HG02884 (cell line): Measurements from ENCODE around the gene AFAP1L1.
A peak's percentile ranks its signal among the peaks of the same experiment; 100 is the strongest.

Experiments used
- ATAC-seq: cut with Tn5 transposase; IDR thresholded peaks from one replicate; pipeline ENCODE4 v1.9.1; 2021; ENCODE audit warnings: mild to moderate bottlenecking, moderate library complexity; ENCODE audit not compliant: unreplicated experiment

Gene AFAP1L1

DNA sequence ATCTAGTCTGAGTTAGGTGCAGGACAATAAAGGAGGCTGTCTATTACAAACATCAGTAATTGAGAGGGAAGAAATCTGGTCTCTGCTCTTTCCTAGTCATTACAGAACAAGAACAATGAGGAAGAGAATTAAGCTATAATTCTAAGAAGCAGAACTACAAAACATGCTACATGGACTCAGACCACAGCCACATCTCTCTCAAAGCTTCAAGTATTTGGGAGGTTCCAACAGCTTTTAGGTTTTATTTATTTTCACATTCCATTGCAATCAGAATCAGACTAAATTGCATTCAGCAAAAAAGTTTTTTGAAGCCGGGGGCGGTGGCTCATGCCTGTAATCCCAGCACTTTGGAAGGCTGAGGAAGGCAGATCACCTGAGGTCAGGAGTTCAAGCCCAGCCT, 72.5 kb downstream of the AFAP1L1 start:
- no peak for ATAC-seq

DNA sequence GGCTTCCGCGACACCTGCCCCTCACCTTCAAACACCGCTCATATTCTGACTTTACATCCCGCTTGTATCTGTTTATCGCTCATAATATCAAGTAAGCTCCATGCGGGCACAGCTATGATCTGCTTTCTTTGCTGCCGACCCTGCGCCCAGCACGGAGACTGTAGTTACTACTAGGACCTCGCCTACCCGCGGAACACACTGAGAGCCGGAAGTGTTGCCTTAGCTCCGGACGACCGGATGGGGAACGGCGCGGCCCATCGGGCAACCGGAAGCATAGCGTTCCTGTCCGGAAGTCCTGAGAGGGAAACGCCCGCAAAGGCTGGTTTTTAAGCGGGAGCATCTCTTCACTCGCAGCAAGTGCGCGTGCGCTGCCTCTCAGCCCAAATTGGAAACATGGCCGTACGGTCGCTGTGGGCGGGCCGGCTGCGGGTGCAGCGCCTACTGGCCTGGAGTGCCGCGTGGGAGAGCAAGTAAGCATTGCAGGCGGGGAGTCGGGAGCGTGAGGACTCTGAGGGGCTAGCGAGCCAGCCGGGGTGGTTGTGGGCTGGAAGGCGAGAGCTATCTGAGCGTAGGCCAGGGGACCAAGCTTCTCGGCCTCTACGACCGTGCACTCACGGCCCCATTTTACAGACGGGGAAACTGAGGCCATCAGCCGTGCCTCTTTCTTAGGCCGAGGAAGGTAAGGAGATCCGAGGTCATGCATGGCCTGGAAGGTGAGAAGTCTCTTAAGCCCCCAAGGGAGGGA, 73.7 kb downstream of the AFAP1L1 start, which contains the start of gene GRPEL2:
GRPEL2 (plus strand) TSS at position 353 of the 745 bp plus-strand sequence; CDS start at position 394, 41 bp downstream.
- peak; percentile 97 for ATAC-seq

- ATAC-seq = no peak
These were observed 74.2 kb downstream of the AFAP1L1 start for GRCh38 chr5:149345892-149346222.

- no peak for ATAC-seq
These were observed 76.9 kb downstream of the AFAP1L1 start for GRCh38 chr5:149348518-149348917.

GRCh38 chr5:149349382-149349781, 77.7 kb downstream of the AFAP1L1 start:
- ATAC-seq = no peak

DNA sequence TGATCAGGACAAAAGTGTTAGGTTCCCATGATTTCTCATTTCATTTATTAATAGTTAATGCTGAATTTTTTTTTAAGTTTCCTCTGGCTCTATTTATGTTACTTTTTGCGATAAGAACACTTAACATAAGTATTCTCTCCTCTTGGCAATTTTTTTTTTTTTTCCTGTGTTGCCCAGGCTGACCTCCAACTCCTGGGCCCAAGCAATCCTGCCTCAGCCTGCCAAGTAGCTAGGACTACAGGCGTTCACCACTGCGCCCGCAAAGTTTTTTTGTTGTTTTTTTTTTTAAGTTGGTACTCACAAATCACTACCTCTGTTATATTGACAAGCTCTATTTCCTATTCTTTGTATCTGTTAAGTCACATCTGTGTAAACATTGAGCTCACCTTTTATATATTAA, 80.5 kb downstream of the AFAP1L1 start:
- ATAC-seq = no peak

DNA sequence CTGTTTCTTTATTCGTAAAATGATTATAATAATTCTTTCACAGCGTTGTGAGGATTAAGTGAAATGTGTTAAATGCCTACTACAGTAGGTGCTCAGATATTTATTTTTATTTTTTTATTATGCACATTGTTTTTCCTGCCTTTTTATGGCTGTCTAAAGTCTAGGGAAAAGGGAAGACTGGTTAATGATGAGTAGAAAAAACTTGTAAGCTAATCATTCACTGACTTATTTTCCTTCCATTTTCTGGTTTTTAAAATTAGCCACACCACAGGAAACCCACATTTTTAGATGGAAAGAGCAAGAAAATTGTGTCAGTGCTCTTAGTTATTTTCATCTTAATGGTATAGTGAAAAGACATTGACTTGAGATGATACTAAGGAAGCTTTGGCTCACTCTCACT, 82.3 kb downstream of the AFAP1L1 start:
- no peak for ATAC-seq

GRCh38 chr5:149355688-149356087, 84.0 kb downstream of the AFAP1L1 start:
- ATAC-seq = no peak

DNA sequence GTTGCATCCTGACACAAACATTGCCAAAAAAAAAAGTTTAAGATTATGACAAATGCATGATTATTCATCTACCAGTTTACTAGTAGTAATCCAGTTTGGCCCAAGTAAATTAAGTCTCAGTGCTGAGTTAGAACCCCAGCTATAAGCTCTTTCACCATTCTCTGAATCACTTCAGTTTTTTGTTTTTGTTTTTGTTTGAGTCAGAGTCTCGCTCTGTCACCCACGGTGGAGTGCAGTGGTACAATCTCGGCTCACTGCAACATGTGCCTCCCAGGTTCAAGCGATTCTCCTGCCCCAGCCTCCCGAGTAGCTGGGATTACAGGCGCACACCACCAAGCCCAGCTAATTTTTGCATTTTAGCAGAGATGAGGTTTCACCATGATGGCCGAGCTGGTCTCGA, 84.7 kb downstream of the AFAP1L1 start:
- ATAC-seq = no peak

GRCh38 chr5:149357370-149358293, 86.0 kb downstream of the AFAP1L1 start, which contains the start of gene PCYOX1L:
TSS of gene PCYOX1L (plus strand) at chr5:149358046. CDS start at chr5:149358069, 23 bp downstream.
- ATAC-seq = peak; percentile 99

GRCh38 chr5:149358294-149358651, 86.6 kb downstream of the AFAP1L1 start:
- ATAC-seq = peak; percentile 9

DNA sequence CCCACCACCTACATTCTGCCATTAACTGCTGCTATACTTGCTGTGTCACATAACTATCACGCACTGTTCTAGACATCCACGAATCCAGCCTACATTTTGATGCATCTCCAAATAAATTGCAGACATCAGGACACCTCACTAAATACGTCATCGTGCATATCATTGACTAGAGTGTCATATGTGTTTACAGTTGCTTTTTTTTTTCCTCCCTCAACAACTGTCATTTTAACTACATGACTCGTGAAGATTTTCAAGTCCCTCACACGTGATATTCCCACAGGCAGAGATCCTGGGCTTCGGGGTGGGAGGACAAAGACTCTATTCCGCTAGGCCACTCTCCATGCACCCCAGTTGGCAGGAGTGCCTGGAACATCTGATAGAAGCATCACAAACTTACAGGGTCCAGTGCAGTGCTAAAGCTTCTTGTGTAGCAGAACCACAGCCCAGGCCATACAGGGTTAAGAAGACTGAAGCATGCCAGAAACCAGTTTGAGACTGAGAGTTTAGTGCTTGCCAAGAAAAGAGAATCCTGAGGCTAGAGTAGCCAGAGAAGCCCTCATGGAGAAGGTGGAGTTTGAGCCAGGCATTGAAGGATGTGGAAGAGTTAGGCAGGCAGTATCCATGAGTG, 87.3 kb downstream of the AFAP1L1 start:
- no peak for ATAC-seq

DNA sequence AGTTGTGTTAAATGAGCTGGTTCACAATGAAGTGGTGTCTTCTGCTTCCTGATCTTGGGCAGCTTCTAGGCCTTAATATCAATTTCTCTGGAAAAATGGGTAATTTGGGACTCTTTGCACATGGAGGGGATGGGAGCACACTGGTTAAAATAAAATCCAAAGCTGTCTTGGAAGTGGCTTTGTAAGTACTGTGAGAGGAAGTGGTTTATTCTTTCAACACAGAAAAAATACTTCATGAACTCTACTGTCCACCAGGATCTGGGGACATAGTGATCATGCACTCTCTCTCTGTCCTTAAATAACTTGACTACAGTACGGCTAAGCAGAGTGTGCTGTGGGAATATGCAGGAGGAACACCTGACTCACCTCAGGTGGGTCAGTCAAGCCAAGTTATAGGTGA, 88.6 kb downstream of the AFAP1L1 start:
- ATAC-seq = no peak

DNA sequence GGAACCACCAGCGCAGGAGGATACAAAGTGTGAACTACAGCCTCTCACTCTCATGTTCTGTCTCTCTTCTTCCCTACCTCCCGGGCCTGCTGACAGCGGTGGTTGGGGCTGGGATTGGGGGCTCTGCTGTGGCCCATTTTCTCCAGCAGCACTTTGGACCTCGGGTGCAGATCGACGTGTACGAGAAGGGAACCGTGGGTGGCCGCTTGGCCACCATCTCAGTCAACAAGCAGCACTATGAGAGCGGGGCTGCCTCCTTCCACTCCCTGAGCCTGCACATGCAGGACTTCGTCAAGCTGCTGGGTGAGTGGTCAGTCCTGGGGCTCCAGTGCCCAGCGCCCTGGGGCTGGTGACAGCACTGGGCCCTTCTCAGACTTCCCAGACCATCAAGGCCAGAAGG, 90.9 kb downstream of the AFAP1L1 start:
- ATAC-seq = no peak

DNA sequence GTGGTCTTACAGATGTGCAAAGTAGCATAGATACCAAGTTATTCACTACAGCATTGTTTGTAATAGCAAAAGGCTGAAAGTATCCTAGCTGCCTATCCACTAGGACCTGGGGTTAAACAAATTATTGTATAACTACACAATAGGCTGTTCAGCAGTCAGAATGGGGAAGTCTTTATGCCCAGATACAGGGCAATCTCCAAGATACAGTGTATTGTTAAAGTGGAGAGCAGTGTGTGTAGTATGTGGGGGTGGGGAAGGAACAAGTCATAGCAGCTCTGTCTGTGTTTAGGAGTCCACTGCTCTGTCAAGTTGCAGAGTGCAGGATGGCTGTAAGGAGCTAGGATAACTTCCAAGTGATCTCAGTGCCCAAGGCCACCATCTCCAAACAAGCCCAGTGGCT, 91.7 kb downstream of the AFAP1L1 start:
- ATAC-seq = no peak

GRCh38 chr5:149363936-149364335, 92.3 kb downstream of the AFAP1L1 start:
- no peak for ATAC-seq

DNA sequence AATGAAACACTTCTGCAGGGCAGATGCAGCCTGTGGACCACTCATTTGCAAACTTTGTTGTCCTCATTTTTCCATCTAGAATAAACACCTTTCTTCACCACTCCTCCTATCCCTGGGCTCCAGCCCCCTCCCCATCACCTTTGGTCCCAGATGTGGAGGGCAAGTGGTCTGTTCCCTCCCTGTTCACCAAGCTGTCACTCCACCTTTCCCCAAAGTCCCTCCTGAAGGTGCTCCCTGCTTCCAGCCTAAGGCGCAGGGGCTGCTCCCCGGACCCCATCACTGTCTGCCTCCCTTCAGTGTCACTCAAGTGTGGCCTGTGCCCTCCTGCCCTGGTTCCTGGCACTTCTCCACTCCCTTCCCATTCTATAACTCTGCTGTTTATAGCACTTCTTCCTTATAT, 93.1 kb downstream of the AFAP1L1 start:
- ATAC-seq = no peak

DNA sequence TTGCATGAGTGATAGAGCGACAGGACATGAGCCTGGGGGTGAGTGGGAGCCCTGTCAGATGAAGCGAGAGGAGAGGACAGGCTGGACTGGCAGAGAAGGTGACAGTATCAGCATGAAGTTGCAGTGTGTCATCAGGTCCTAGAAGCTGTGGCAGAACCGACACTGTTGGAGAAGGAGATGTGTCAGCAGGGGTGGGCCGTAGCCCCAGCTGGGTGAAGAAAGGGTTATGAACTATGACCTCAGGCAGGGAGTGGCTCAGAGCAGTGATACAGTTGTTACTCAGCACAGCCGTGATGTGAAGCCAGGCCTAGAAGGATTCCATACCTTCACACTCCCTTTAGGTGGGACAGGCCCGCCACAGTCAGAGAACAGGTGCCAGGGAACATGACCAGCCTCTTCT, 93.8 kb downstream of the AFAP1L1 start:
- no peak for ATAC-seq

DNA sequence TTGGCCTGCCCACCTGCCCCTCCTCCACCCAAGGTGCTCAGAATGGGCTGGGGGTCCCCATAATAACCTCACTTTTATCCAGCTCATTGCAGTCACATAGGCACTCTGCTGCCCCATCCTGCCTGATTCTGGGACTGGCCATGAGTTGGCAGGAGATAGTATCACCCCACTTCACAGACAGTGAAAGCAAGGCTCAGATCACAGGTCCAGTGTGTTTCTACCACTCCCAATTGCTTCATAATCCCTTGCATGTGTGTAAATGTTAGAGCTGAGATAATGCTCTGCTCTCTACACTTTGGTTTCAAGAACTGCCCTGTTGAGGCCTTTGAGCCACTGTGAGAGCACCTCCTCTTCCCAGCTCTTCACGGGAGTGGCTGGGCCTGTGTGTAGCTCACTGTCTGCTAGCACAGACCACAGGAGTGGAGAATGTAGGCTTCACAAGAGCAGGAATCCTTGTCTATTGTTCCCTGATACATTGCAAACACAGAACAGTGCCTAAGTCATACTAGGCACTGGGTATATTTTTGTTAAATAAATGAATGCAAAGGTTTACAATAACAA, 94.6 kb downstream of the AFAP1L1 start:
- ATAC-seq = no peak

DNA sequence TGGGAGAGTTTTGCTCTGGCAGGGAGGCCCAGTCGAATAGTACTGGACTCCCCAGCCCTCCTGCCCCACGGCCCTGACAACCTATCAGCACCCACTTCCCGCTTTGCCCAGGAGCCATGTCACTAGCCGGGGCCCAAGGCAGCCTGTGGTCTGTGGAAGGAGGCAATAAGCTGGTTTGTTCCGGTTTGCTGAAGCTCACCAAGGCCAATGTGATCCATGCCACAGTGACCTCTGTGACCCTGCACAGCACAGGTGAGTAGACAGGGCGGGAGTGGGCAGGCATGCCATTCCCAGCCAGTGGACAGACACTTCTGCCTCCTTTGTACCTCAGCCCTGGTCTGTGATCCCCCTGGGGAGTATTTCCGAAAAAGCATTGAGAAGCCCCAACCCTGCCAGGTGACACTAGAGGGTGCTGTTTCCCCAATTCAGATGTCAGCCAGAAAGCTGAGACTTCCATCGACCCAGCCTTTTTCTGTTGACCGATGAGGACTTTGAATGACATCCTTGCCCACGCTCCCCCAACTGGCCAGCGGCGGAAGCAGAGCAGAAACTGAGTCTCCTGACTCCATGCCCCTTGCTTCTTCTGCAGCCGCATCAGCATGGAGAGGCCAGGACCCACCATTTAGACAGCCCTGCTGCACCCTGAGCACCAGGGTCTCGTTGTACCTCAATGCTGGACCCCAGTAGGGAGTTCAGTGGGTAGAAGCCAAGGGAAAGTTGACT, 95.8 kb downstream of the AFAP1L1 start:
- ATAC-seq = peak; percentile 74
